Measurements from ENCODE around the gene REC8.
"Not testable (repeated sequence)": the region's sequence is repeated elsewhere in the genome, so short reads cannot be mapped to it uniquely, and the experiment has no call there.

Gene REC8

DNA sequence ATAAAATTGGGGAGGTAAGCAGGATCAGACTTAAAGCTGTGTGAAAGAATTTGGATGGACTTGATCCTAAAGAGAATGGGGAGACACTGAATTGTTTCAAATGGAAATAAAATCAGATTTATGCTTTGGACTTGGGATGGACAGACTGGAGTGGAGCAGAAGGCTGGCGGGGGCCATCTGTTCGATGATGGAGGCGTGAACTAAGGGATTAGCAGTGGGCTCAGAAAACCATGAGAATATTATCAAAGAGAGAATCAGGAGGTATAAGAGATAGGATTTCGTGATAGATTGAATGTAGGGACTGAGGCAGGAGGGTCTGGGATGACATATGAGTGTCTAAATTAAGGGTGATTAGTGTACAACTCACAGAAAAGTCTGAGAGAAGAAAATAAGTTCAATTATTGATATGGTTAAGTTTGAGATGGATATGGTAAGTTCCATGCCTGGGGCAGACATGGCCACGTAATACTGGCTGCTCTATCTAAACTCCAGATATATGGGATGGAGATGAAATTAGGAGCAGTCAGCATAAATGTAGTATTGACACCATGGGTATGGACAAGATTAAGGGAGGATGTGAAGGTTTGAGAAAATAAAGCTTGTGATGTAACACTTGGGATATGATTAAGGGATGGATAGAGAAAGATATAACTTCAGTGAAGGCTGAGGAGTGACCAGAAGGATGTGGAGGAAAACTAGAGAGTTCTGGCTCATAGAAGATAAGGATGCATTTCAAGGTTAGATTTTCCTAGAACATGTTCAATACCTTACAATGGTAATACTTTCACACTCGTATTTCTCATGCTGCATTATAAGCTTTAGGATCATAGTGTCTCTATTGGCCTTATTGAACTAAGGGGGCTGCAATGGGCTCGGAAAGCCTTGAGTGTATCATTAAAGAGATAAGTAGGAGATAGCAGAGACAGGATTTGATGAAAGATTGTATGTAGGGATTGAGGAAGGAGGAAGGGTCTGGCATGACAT is 32.6 kb downstream of the REC8 start:
- DNase-seq (ENCODE audit: low spot score): no peak

- DNase-seq (ENCODE audit: low spot score): no peak
These were observed 34.6 kb downstream of the REC8 start for GRCh38 chr14:24206260-24207103.

- no peak for DNase-seq (ENCODE audit: low spot score)
These were observed 35.2 kb downstream of the REC8 start for GRCh38 chr14:24207104-24207551.

GRCh38 chr14:24207625-24208024 is 35.7 kb downstream of the REC8 start:
- no peak for DNase-seq (ENCODE audit: low spot score)

DNA sequence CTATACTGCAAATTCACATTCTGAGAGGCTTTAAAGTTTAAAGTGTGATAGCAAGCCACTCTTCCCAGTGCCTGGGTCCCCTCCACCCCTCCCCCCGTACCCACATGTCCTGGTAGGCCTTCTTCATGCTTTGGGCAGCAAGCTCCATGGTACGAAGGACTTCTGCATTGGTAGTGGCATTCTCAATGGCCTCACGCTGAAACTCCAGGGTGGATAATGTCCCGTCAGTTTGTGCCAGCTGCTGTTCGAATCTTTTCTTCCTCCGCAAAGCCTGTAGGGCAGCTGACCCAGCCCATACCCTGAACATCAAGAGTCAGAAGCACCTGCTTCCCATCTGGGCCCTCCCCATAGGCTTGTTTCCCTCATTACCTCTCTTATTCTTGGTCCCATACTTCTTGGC is 39.4 kb downstream of the REC8 start:
- no peak for DNase-seq (ENCODE audit: low spot score)

DNA sequence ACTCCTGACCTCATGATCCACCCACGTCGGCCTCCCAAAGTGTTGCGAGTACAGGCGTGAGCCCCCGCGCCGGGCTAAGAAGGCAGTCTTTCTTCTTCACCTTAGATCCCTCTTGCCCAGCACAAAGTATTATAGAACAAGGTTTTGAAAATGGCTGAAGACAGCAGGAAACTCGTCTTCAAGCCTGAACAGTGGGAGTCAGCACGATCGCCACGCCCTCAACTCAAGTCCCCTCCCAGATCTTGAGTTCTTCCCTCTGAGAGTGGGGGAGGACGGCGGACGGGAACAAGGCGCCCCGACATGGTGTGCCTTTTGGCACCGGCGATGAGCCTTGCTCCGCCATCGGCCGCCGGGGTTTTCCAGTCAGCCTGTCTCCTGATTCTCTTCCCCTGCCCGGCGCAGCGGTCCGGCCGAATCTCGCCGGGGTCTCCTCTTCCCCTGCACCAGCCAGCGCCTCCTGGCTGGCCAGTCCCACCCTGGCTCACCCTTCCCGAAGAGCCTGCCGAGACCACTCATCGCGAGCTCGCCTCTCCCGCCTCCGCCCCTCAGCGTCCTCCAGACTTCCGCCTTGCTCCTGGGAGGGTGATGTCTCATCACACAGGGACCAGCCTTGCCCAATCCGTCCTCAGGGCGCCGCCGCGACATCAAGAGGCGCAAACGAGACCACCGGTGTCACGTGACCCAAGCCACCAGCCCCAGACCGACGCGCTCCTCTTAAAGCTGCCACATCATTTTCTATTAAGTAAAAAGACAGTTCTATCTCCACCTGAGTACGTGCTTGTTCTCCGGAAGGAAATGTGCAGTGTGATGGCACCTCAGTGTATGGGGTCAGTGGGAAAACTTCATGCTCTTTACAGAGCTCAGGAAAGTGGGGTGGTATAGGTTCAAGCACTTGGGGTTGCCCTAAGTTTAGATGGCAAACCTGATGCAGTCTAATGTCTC is 41.3 kb downstream of the REC8 start, which contains the start of gene CHMP4A:
Gene CHMP4A, minus strand, starts transcription at position 565 of the 942 bp plus-strand sequence. Its CDS starts 49 bp downstream, at position 516.
- DNase-seq (ENCODE audit: low spot score): peak; percentile 97

- DNase-seq (ENCODE audit: low spot score): no peak
These were observed 42.2 kb downstream of the REC8 start for GRCh38 chr14:24213866-24214662.

DNA sequence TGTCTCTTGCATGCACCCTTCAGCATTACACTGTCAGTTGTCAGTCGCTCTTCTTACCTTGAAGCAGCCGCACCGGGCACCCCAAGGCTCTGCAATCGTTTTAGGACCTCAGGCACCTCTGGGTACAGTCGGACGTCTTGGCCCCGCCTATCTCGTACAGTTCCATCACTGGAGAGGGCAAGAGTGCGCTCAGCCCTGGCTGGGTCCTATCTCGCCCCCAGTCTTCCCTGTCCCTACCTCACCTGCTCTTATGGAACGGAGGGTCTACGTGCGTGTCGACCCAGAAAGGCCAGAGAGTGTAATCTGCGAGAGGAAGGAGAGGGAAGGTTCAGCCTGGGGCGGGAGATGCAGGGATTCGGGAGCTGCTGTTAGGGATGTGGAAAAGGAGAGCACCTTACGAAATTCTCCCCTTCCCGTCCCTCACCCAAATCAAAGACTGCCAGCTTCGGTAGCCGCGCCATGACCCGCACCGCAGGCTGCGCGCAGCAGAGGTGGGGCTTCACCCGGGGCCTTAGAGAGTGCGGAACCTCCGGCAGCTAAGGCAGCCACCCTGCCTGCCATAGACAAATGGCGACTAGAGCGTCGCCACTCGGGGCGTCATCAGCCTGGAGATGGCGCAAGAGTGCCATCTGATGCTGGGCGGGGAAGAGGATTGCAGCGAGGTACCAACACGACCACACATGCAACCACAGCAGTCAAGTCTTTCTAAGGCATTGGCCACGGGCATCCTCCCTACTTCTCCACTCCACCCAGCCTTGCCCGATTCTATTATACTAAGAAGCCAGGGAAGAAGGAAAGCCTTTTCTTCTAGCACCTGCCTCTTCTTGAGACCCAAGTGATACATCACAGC is 43.8 kb downstream of the REC8 start, which contains the start of gene MDP1:
Gene MDP1, minus strand, starts transcription at position 572 of the 850 bp plus-strand sequence. Its CDS starts 111 bp downstream, at position 461.
- peak; percentile 90 for DNase-seq (ENCODE audit: low spot score)

GRCh38 chr14:24216345-24216699 is 44.4 kb downstream of the REC8 start:
- no peak for DNase-seq (ENCODE audit: low spot score)

GRCh38 chr14:24216876-24217275 is 45.0 kb downstream of the REC8 start:
- not testable (repeated sequence) for DNase-seq (ENCODE audit: low spot score)

DNA sequence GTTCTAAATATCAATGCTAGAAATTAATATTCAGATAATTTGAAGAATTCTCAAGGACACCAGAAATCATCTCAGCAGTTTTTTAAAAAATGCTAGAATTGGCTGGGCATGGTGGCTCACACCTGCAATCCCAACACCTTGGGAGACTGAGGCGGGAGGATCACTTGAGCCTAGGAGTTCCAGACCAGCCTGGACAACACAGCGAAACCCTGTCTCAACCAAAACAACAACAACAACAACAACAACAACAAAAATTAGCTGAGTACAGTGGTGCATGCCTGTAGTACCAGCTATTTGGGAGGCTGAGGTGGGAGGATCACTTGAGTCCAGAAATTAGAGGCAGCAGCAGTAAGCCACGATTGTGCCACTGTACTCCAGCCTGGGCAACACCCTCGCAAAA is 47.2 kb downstream of the REC8 start:
- DNase-seq (ENCODE audit: low spot score): no peak

DNA sequence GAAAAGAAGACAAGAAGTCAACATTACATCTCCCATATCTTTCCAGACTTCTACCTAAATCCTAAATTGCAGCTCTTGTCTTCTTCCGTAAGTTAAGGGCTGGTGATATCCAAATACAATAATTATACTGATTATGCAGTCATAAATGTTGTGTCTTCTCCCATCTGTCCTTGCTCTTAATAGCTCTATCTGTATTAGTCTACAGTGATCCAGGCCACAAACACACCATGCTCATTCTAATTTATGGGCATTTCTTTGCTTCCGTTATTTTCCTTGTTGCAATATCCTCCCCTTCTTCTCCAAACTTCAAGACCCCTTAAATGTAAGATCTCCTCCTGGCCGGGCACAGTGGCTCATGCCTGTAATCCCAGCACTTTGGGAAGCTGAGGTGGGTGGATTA is 47.6 kb downstream of the REC8 start:
- DNase-seq (ENCODE audit: low spot score): no peak

- DNase-seq (ENCODE audit: low spot score): not testable (repeated sequence)
These were observed 51.1 kb downstream of the REC8 start for GRCh38 chr14:24222987-24223386.

DNA sequence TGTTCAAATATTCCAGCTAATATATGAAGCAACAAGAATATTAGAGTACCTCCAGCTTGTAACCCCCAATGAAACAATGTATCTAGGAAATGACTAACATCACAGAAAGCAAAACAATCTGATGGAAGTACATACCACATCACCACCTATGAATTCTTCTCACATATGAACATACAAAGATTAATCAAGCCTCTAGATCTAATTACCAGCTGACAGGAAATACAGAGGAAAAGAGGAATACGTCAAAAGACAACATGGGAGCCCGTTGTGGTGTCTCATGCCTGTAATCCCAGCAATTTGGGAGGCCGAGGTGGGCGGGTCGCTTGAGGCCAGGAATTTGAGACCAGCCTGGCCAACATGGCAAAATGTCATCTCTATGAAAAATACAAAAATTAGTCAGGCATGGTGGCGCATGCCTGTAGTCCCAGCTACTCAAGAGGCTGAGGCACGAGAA is 52.8 kb downstream of the REC8 start:
- no peak for DNase-seq (ENCODE audit: low spot score)

DNA sequence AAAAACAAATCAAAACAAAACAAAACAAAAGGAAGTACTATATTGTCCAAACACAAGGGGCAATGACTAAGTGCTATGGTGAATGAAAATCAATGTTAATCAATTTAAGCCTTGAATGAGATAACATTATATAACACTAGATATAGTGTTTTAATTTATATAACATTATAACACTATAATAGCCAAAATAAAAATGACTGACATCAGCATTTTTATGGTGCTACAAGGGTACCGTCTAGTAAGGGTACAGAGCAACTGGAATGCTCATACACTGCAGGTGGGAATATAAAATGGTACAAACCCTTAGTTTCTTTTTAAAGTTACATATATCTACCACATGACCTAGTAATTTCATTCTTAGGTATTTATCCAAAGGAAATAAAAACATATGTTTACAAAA is 54.6 kb downstream of the REC8 start:
- DNase-seq (ENCODE audit: low spot score): no peak

GRCh38 chr14:24228902-24229301 is 57.0 kb downstream of the REC8 start:
- DNase-seq (ENCODE audit: low spot score): no peak

Data from CD4-positive, alpha-beta T cell treated with Interleukin-15 for 4 hours (primary cell).